Measurements from ENCODE around the gene SIRT3.

GRCh38 chr11:272931-273198 is 36.7 kb upstream of the SIRT3 start:
- TF ChIP-seq GLIS3 (CRISPR knock-in tag; IDR thresholded peaks at IDR 0.05) (no peak), ZFP30 (CRISPR knock-in tag; IDR thresholded peaks at IDR 0.05) (no peak), PPARA (CRISPR knock-in tag; IDR thresholded peaks at IDR 0.05; ENCODE audit: borderline replicate concordance) (no peak), CSDC2 (CRISPR knock-in tag; IDR thresholded peaks at IDR 0.05) (no peak), TOX (CRISPR knock-in tag; IDR thresholded peaks at IDR 0.05; ENCODE audit: borderline replicate concordance) (no peak), ZFP3 (CRISPR knock-in tag; IDR thresholded peaks at IDR 0.05) (no peak), RARB (CRISPR knock-in tag; IDR thresholded peaks at IDR 0.05) (no peak), CSRNP3 (CRISPR knock-in tag; IDR thresholded peaks at IDR 0.05) (no peak), OSR1 (CRISPR knock-in tag; IDR thresholded peaks at IDR 0.05) (no peak), BACH2 (CRISPR knock-in tag; IDR thresholded peaks at IDR 0.05; ENCODE audit: borderline replicate concordance) (no peak), PATZ1 (CRISPR knock-in tag; IDR thresholded peaks at IDR 0.05; ENCODE audit: borderline replicate concordance) (no peak)
- TF ChIP-seq, protein P1, sequence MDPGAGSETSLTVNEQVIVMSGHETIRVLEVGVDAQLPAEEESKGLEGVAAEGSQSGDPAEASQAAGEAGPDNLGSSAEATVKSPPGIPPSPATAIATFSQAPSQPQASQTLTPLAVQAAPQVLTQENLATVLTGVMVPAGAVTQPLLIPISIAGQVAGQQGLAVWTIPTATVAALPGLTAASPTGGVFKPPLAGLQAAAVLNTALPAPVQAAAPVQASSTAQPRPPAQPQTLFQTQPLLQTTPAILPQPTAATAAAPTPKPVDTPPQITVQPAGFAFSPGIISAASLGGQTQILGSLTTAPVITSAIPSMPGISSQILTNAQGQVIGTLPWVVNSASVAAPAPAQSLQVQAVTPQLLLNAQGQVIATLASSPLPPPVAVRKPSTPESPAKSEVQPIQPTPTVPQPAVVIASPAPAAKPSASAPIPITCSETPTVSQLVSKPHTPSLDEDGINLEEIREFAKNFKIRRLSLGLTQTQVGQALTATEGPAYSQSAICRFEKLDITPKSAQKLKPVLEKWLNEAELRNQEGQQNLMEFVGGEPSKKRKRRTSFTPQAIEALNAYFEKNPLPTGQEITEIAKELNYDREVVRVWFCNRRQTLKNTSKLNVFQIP (CRISPR knock-in tag; IDR thresholded peaks at IDR 0.05; ENCODE audit: borderline replicate concordance, low read depth) = no peak

All from SK-N-SH treated with all-trans-retinoic acid at 6 μM for 48 hours (cell line).